Choroid plexus epithelial cell (primary cell): ENCODE data around the gene TANC2.
A peak's percentile ranks its signal among the peaks of the same experiment; 100 is the strongest.

ENCODE experiments used
- DNase-seq: peaks from one replicate; pipeline ENCODE4 v3.0.0-alpha.2; 2010; ENCODE audit warnings: low read depth
- H3K4me3 ChIP-seq: 2 replicates; pipeline ENCODE4 v1.5.1; 2011; ENCODE audit warnings: low read depth, mild to moderate bottlenecking, control low read depth, low read length, moderate library complexity
- CTCF ChIP-seq: conservative IDR thresholded peaks from 2 replicates; pipeline ENCODE4 v1.5.1; 2011; ENCODE audit warnings: low read depth, mild to moderate bottlenecking, control low read depth, inconsistent platforms, low read length, moderate library complexity

Gene TANC2

DNA sequence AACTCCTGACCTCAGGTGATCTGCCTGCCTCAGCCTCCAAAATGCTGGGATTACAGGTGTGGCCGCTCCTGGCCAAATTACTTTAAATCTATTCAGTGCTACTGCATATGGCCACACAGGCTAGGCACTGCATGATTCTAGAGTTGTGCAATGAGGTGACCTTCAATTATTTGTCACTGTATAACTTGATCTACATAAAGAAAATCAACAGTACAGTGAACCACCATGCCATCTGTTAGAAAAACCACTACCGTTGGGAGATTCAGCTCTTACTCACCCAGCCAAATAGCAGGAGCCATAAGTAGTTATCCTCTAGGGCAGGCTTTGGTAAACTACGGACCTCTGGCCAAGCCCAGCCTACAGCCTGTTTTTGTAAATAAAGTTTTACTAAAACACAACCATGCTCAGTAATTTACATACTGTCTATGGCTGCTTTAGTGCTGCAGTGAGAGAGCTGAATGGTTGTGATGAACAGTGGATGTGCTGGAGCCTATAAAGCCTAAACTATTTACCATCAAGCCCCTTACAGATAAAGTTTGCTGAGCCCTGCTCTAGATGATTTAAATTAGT is 40.7 kb upstream of the TANC2 start:
- H3K4me3 ChIP-seq, result no peak overlapping the region
- no peak for DNase-seq
- no peak for TF ChIP-seq CTCF

- no peak for DNase-seq
- no peak overlapping the region for H3K4me3 ChIP-seq
- TF ChIP-seq CTCF, result no peak
Observed at GRCh38 chr17:62927083-62927482, 39.0 kb upstream of the TANC2 start.

DNA sequence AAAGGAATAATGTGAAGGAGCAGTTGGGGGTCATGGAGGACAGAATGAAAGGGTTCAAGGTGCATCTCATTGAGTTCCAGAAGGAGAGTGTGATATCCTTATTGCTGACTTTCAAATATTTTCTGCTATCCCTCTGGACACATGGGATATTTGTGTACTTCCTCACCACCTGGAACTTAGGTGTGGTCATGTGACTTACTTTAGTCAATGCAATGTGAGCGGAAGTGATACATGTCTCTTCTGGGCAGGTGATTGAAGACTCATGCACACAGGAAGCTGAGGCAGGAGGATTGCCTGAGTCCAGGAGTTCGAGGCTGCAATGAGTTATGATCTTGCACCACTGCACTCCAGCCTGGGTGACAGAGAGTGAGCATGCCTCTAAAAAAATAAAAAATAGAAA is 36.7 kb upstream of the TANC2 start:
- no peak for TF ChIP-seq CTCF
- H3K4me3 ChIP-seq, result no peak overlapping the region
- DNase-seq, result no peak

GRCh38 chr17:62931101-62931500 is 34.9 kb upstream of the TANC2 start:
- DNase-seq, result peak; percentile 35
- TF ChIP-seq CTCF, result no peak
- no peak overlapping the region for H3K4me3 ChIP-seq

DNA sequence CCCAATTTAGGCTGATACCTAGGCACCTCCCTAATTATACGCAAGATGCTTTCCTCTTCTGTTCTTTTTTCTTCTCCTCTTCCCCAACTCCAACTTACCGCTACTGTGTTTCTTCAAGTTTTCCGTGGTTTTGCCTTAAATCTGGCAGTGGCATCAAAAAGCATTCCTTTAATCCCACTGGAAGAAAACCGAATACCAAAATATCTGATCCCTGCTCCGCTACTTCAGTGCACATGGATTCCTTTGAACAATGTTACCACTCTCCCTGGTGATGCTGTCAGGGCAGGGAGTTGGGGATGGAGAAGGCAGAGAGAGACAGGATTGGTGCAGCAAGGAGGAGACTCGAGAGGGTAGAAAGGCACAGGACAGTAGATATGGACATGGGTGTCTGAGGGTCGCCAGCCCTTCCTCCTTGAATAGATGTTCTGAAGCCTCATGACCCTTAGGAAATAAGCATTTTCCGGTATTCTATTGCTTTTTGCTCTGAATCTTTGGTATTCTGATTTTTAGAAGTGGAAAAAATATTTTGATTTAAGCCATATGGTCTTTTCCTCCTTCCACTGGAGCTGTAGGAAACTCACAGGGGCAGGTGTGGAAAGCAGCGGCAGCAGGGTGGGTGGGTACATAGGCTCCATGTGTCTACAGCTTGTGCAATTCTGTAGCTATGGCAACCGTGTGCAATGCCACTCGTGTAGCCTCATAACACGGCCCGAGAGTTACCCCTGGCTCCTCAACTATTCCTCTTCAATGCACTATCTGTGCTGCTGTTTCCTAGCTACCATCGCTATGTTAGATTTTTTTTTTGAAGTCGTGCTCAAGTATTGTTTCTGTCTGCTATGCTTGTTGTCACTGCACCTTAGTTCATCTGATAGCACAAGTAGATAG is 32.3 kb upstream of the TANC2 start:
- no peak for TF ChIP-seq CTCF
- H3K4me3 ChIP-seq, result no peak overlapping the region
- DNase-seq, result peak; percentile 29

DNA sequence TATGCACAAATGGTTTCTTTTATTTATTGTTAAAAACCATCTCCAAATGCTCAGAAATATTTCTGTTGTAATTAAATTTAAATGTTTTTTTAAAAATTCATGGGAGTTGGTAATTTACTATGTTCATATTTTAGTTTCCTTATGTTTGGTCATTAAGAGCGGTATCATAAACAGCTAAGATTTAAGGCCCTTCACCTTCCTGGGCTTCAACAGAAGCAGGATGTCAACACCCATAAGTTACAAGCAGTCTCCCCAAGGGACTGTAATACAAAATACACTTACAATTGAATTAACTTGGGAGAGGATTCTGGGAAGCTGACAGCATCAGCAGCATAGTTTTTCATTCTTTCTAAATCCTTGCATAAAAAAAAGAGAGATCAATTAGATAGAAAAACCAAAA is 30.9 kb upstream of the TANC2 start:
- H3K4me3 ChIP-seq, result no peak overlapping the region
- TF ChIP-seq CTCF, result no peak
- DNase-seq, result no peak

DNA sequence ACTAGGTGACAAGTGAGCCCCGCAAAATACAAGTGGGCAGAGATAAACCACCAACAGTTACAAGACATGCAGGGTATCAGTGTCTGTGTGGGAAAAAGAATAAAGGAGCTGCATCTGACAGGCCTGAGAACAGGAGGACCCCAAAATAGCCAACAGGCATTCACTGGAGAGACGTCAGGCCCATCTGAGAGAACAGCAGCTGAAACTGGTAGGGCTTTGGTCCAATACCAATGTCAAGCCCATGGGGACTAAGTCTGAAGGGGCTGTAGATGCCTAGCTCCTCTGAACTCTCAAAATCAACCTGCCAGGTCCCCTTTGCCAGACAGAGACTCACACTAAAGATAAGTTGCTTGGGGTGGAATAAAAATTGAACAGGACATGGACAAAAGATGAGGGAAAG is 30.5 kb upstream of the TANC2 start:
- TF ChIP-seq CTCF, result no peak
- no peak for DNase-seq
- no peak overlapping the region for H3K4me3 ChIP-seq
